CD14-positive monocyte (primary cell): ENCODE measurements around the gene ADGRE3. TPM values are rescaled to one million over a fixed set of nuclear protein-coding genes. Genes with fewer than 3 reads are reported as not detected.
"Not testable (repeated sequence)": the region's sequence is repeated elsewhere in the genome, so short reads cannot be mapped to it uniquely, and the experiment has no call there.

ENCODE experiments used
- DNase-seq, 3 donors: peaks; one replicate each; pipeline ENCODE4 v3.0.0-alpha.2; 2011 to 2022
- H2AFZ ChIP-seq: 2 replicates; pipeline ENCODE4 v1.6.0; 2012; ENCODE audit warnings: mild to moderate bottlenecking, low read depth, low read length, inconsistent platforms; ENCODE audit not compliant: insufficient read depth, poor library complexity, severe bottlenecking
- H3K27ac ChIP-seq, 2 donors: 1 replicate in 1 of 2; 2 replicates in 1 of 2; pipeline ENCODE4 v1.5.1; 2012 to 2013; ENCODE audit warnings: low read length in 2 of 2, control low read depth in 1 of 2, inconsistent platforms in 1 of 2, low read depth in 1 of 2, mild to moderate bottlenecking in 1 of 2
- H3K27me3 ChIP-seq, 2 donors: one replicate each; pipeline versions ENCODE4 v1.6.0 to v1.6.1; 2011 to 2013; ENCODE audit warnings: low read length in 2 of 2; ENCODE audit not compliant: control insufficient read depth in 2 of 2, insufficient read depth in 2 of 2
- H3K36me3 ChIP-seq, 2 donors: replicated peaks in 1 of 2; 1 replicate in 1 of 2; 2 replicates in 1 of 2; pipeline versions ENCODE4 v1.5.1 to v1.6.1; 2012 to 2013; ENCODE audit warnings: low read length in 2 of 2, control low read depth in 1 of 2, inconsistent platforms in 1 of 2, mild to moderate bottlenecking in 1 of 2; ENCODE audit not compliant: insufficient read depth in 2 of 2, control insufficient read depth in 1 of 2
- H3K4me1 ChIP-seq, 2 donors: 1 replicate in 1 of 2; 2 replicates in 1 of 2; pipeline versions ENCODE4 v1.5.1 to v1.6.1; 2012 to 2013; ENCODE audit warnings: low read length in 2 of 2, control low read depth in 1 of 2, inconsistent platforms in 1 of 2, mild to moderate bottlenecking in 1 of 2, moderate library complexity in 1 of 2; ENCODE audit not compliant: insufficient read depth in 2 of 2, control insufficient read depth in 1 of 2
- H3K4me2 ChIP-seq: replicated peaks from 2 replicates; pipeline ENCODE3; 2012; ENCODE audit warnings: low read length, moderate library complexity, mild to moderate bottlenecking; ENCODE audit not compliant: poor library complexity, severe bottlenecking; ENCODE audit errors: extremely low read depth
- H3K4me3 ChIP-seq, 3 experiments: fragments of 200-600 bp in 1 of 3; sonication (generic) in 1 of 3; replicated peaks in 1 of 3; 1 replicate in 2 of 3; 2 replicates in 1 of 3; pipeline ENCODE4 v1.5.1; 2011 to 2013; ENCODE audit warnings: low read length in 3 of 3, mild to moderate bottlenecking in 3 of 3, control low read depth in 2 of 3, low read depth in 2 of 3, inconsistent platforms in 1 of 3, moderate library complexity in 1 of 3
- H3K79me2 ChIP-seq: 2 replicates; pipeline ENCODE4 v1.6.0; 2012; ENCODE audit warnings: mild to moderate bottlenecking, control low read depth, inconsistent platforms, low read length, moderate library complexity; ENCODE audit not compliant: insufficient read depth
- H3K9ac ChIP-seq: 2 replicates; pipeline ENCODE4 v1.6.0; 2017; ENCODE audit warnings: low read length, mild to moderate bottlenecking; ENCODE audit not compliant: insufficient read depth, poor library complexity, severe bottlenecking
- H3K9me3 ChIP-seq, 2 donors: replicated peaks in 1 of 2; 1 replicate in 1 of 2; 2 replicates in 1 of 2; pipeline versions ENCODE4 v1.5.1 to v1.6.1; 2012 to 2013; ENCODE audit warnings: low read length in 2 of 2, control low read depth in 1 of 2; ENCODE audit not compliant: control insufficient read depth in 1 of 2, insufficient read depth in 1 of 2
- H4K20me1 ChIP-seq: 2 replicates; pipeline ENCODE4 v1.6.0; 2012; ENCODE audit warnings: mild to moderate bottlenecking, low read length, control low read depth, moderate library complexity; ENCODE audit not compliant: insufficient read depth
- H3K27ac Mint-ChIP-seq, 7 donors: one replicate each; pipeline ENCODE4 v1.8.0; 2020; ENCODE audit warnings: mild to moderate bottlenecking in 7 of 7, mixed read lengths in 7 of 7, moderate library complexity in 6 of 7, inconsistent platforms in 2 of 7
- H3K27me3 Mint-ChIP-seq, 3 donors: one replicate each; pipeline ENCODE4 v1.8.0; 2021 to 2022; ENCODE audit warnings: low read depth in 3 of 3, mild to moderate bottlenecking in 3 of 3, mixed read lengths in 3 of 3, moderate library complexity in 3 of 3, inconsistent platforms in 1 of 3
- H3K36me3 Mint-ChIP-seq, 2 donors: one replicate each; pipeline ENCODE4 v1.8.0; 2020; ENCODE audit warnings: mixed read lengths in 2 of 2, inconsistent platforms in 1 of 2, mild to moderate bottlenecking in 1 of 2
- H3K4me1 Mint-ChIP-seq: one replicate; pipeline ENCODE4 v1.8.0; 2020; ENCODE audit warnings: mild to moderate bottlenecking, mixed read lengths
- H3K4me3 Mint-ChIP-seq, 2 donors: one replicate each; pipeline ENCODE4 v1.8.0; 2020; ENCODE audit warnings: mild to moderate bottlenecking in 2 of 2, mixed read lengths in 2 of 2, moderate library complexity in 1 of 2
- H3K9me3 Mint-ChIP-seq, 7 donors: one replicate each; pipeline ENCODE4 v1.8.0; 2020 to 2022; ENCODE audit warnings: mixed read lengths in 7 of 7, mild to moderate bottlenecking in 6 of 7, moderate library complexity in 6 of 7, inconsistent platforms in 2 of 7
- CTCF ChIP-seq: fragments of 200-600 bp; IDR thresholded peaks from one replicate; pipeline ENCODE4 v1.8.0; 2022; ENCODE audit warnings: antibody characterized with exemption, mild to moderate bottlenecking
- WGBS: methylation state at CpG from one replicate; pipeline ENCODE4 v1.1.5; 2013; ENCODE audit warnings: missing lambda C conversion rate; ENCODE audit not compliant: insufficient coverage; 5-methylcytosine and 5-hydroxymethylcytosine counted together
- intact Hi-C, 2 donors: fragments of 100-400 bp; cut with micrococcal nuclease; formaldehyde crosslinking; loops; one replicate each; pipeline versions ENCODE4 v1.15.0 to v1.15.1; 2023
- polyA plus RNA-seq, 3 donors: library from polyadenylated mRNA; depleted of rRNA in 1 of 3; unstranded in 2 of 3; stranded (reverse) in 1 of 3; fragments of 300-500 nt in 2 of 3; fragments of >200 nt in 1 of 3; fragmentation: Illumina TruSeq in 2 of 3; gene quantifications; 1 replicate in 2 of 3; 2 replicates in 1 of 3; pipeline ENCODE4 v1.2.3, GENCODE V29; 2012 to 2021

The ADGRE3 gene
- polyA plus RNA-seq, 3 donors: 27.3 to 92.0 (median 28.3) TPM

GRCh38 chr19:14612657-14613056, 62.0 kb downstream of the ADGRE3 start:
- peaks cover 6 to 19% of the 10 kb centered on the region in 2 donors for H3K36me3 Mint-ChIP-seq
- Histone ChIP-seq H3K4me1 (peaks cover 76 to 91% of the 10 kb centered on the region in 2 donors), H3K79me2 (no peaks in the 10 kb centered on the region), H3K27ac (no peak overlapping the region), H2AFZ (no peak overlapping the region), H3K36me3 (no peaks in the 10 kb centered on the region), H4K20me1 (no peaks in the 10 kb centered on the region), H3K9me3 (no peaks in the 10 kb centered on the region), H3K27me3 (no peaks in the 10 kb centered on the region), H3K4me3 (no peak overlapping the region), H3K9ac (no peak overlapping the region), H3K4me2 (no peak overlapping the region)
- WGBS: 100% methylated on average over 4 of the region's 4 CpGs
- intact Hi-C loops: loop anchor here (5.0 to 10.0 kb wide), 2 partner anchors 72 to 75 kb away; no protein-coding TSS in a partner anchor
- H3K27ac Mint-ChIP-seq: peak overlapping the region in 2 of 7 donors; percentile 48 to 99
- TF ChIP-seq CTCF: no peak
- H3K4me1 Mint-ChIP-seq: peaks cover 86% of the 10 kb centered on the region
- no peak for DNase-seq
- peaks cover 0 to 2% (median 0%) of the 10 kb centered on the region in 3 donors for H3K27me3 Mint-ChIP-seq
- no peak overlapping the region for H3K4me3 Mint-ChIP-seq
- H3K9me3 Mint-ChIP-seq: no peaks in the 10 kb centered on the region

- not testable (repeated sequence) for H4K20me1 ChIP-seq, H2AFZ ChIP-seq, H3K36me3 ChIP-seq, H3K4me3 ChIP-seq, H3K27me3 ChIP-seq, H3K9me3 ChIP-seq, H3K9me3 Mint-ChIP-seq, H3K4me2 ChIP-seq, H3K27me3 Mint-ChIP-seq, H3K27ac ChIP-seq, H3K4me3 Mint-ChIP-seq, DNase-seq, H3K79me2 ChIP-seq
- Mint-ChIP-seq H3K27ac (peak overlapping the region in 4 of 7 donors; percentile 46 to 79 (median 56)), H3K4me1 (peaks cover 82% of the 10 kb centered on the region), H3K36me3 (peaks cover 4 to 14% of the 10 kb centered on the region in 2 donors)
- peak overlapping the region; percentile 4 for H3K9ac ChIP-seq
- 73% methylated on average over 3 of the region's 5 CpGs for WGBS
- peaks cover 72 to 87% of the 10 kb centered on the region in 2 donors for H3K4me1 ChIP-seq
- intact Hi-C loops: loop anchor here (5.0 to 10.0 kb wide), 2 partner anchors 73 to 75 kb away; no protein-coding TSS in a partner anchor
Measured at GRCh38 chr19:14612242-14612641, 62.4 kb downstream of the ADGRE3 start.
